COR-L47 (cell line): Measurements from ENCODE around the gene TKT.

Experiments
- DNase-seq: peaks from one replicate; lab custom pipeline; 2025; lab: John Stamatoyannopoulos, UW

TKT gene

DNA sequence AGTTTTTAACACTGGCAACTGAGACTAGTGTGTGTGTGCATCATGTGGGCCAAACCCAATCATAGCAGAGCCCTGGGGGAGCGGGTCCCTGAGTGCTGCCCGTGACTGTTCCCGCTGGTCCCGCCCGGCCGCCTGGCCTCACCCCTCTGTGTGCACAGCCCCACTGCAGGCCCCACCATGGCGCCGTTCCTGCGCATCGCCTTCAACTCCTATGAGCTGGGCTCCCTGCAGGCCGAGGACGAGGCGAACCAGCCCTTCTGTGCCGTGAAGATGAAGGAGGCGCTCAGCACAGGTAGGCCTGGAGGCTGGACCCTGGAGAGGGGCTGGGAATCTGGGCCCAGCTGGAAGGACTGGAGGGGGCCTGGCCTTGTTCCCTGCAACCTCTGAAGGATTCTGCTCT is 77.6 kb downstream of the TKT start:
- no peak for DNase-seq

DNA sequence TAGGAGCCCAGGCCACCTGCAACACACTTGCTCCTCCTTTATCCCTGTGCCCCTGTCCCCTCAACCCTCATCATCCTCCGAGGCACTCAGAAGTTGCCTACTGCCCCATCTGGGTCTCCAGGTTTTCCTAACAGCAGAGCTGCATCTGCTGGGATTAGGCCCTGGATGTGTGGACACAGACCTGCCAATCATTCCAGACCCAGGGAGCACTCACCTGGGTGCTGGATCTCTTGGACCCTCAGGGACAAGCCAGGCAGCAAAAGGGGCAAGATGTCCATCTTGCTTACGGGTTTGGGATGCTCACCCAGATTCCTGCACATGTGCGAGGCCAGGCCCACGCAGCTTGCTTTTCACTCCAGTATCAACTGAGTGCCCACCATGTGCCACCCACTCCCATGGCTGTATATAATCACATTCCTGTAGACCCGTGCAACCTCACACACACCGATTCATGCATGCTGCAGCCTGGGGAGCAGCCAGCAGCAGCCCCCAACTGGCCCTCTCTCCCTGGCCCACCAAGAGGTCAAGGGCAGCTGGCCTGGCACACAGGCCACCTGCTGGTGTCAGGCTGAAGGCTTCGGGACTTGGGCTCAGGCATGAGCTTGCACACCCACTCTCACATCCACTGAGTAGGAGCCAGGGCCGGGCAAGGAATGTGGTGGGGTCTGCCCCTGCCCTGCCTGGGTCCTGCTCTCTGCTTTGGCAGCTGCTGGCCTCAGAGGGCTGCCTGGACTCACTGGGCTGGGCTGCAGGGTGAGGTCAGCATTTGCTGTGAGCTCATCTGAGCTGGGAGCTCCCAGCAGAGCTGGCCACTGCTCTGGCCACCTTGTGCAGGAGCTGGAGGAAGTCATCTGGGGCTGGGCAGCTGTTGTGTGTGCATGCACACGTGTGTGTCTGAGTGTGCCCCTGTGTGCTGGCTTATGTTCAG is 79.9 kb downstream of the TKT start:
- no peak for DNase-seq
